ENCODE results near the gene GNA14. TPM values are rescaled to one million over a fixed set of nuclear protein-coding genes. Genes with fewer than 3 reads are reported as not detected.

The GNA14 gene
- total and polyA plus RNA-seq, 2 experiments from 2014 or later = 3.9 to 10.5 TPM

GRCh38 chr9:77661566-77662085, 13.5 kb upstream of the GNA14 start:
- H3K4me3 ChIP-seq = no peak overlapping the region
- H3K27me3 Mint-ChIP-seq (ENCODE audit: insufficient read depth, low read depth, poor library complexity) = peaks cover 15% of the 10 kb centered on the region
- no peak for ATAC-seq
- no peaks in the 10 kb centered on the region for H4K20me1 ChIP-seq (replicated peaks; ENCODE audit: insufficient read depth)
- no peaks in the 10 kb centered on the region for H3F3A ChIP-seq (replicated peaks; ENCODE audit: low read depth)
- H3K36me3 ChIP-seq (ENCODE audit: insufficient read depth) = no peaks in the 10 kb centered on the region
- H3K27me3 ChIP-seq (ENCODE audit: insufficient read depth) = no peaks in the 10 kb centered on the region
- no peaks in the 10 kb centered on the region for H3K36me3 Mint-ChIP-seq (ENCODE audit: low read depth)
- peaks cover 3% of the 10 kb centered on the region; the same call in 2 of the 3 replicates for H3K4me1 Mint-ChIP-seq
- no peaks in the 10 kb centered on the region for H3K79me2 ChIP-seq (replicated peaks; ENCODE audit: insufficient read depth)
- peak overlapping the region; percentile 59; the same call in 1 of the 2 replicates for H2AFZ ChIP-seq
- DNase-seq (ENCODE audit: low spot score) = no peak
- no peak overlapping the region for H3K27ac Mint-ChIP-seq
- no peak for TF ChIP-seq ZNF114 (CRISPR knock-in tag; IDR thresholded peaks at IDR 0.05)
- no peak for TF ChIP-seq NANOG (IDR thresholded peaks at IDR 0.05; ENCODE audit: borderline replicate concordance)
- no peak for TF ChIP-seq CREB1 (CRISPR knock-in tag; IDR thresholded peaks at IDR 0.05; ENCODE audit: low read depth)
- TF ChIP-seq REST (IDR thresholded peaks at IDR 0.05; ENCODE audit: unreplicated experiment) = no peak
- no peak for TF ChIP-seq ZNF331 (CRISPR knock-in tag; IDR thresholded peaks at IDR 0.05; ENCODE audit: low read depth)
- TF ChIP-seq EZH2 (IDR thresholded peaks at IDR 0.05; ENCODE audit: low read depth, unreplicated experiment) = no peak
- no peak for TF ChIP-seq STAT1 (IDR thresholded peaks at IDR 0.05; ENCODE audit: unreplicated experiment)
- TF ChIP-seq CTCF (conservative IDR thresholded peaks at IDR 0.05; ENCODE audit: low read depth in 2 of 2) = no peak
- TF ChIP-seq POLR2AphosphoS5 (IDR thresholded peaks at IDR 0.05; ENCODE audit: low read depth) = no peak
- TF ChIP-seq JUNB (IDR thresholded peaks at IDR 0.05; ENCODE audit: unreplicated experiment) = no peak
- no peaks in the 10 kb centered on the region for H3K9me3 Mint-ChIP-seq
- H3K4me1 ChIP-seq (ENCODE audit: insufficient read depth) = no peaks in the 10 kb centered on the region
- H3K9me2 ChIP-seq (ENCODE audit: insufficient read depth) = no peaks in the 10 kb centered on the region
- H3K4me3 Mint-ChIP-seq = no peak overlapping the region
- no peak overlapping the region for H3K27ac ChIP-seq (ENCODE audit: low read depth)
- no peak overlapping the region for H3K4me2 ChIP-seq

DNA sequence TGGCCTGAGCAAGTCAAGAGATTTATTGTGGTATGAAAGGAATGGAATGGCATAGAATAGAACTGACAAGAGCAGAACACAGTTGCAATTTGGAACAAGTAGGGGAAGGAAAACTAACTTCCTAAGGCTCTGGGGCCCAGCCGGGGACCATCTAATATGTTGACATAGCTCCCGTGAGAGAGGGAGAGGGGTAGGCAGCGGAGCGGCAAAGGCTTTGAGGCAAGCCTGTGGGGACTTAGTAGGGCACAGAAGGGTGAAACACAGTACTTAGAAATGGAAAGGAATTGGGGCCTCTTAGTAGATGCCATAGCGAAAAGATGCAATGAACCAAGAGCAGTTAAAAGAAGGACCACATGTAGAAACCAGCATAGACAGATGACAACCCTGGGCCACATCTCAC, 11.8 kb upstream of the GNA14 start:
- H3K4me2 ChIP-seq = no peak overlapping the region
- H3K27me3 ChIP-seq (ENCODE audit: insufficient read depth) = no peaks in the 10 kb centered on the region
- no peak for ATAC-seq
- no peaks in the 10 kb centered on the region for H4K20me1 ChIP-seq (replicated peaks; ENCODE audit: insufficient read depth)
- H3K27ac Mint-ChIP-seq = no peak overlapping the region
- H3K9me2 ChIP-seq (ENCODE audit: insufficient read depth) = no peaks in the 10 kb centered on the region
- H3K36me3 Mint-ChIP-seq (ENCODE audit: low read depth) = no peaks in the 10 kb centered on the region
- H3K4me3 ChIP-seq = no peak overlapping the region
- no peaks in the 10 kb centered on the region for H3K4me1 ChIP-seq (ENCODE audit: insufficient read depth)
- H3K27ac ChIP-seq (ENCODE audit: low read depth) = no peak overlapping the region
- no peaks in the 10 kb centered on the region for H3K79me2 ChIP-seq (replicated peaks; ENCODE audit: insufficient read depth)
- H2AFZ ChIP-seq = peak overlapping the region; percentile 72; the same call in 1 of the 2 replicates
- no peaks in the 10 kb centered on the region for H3K36me3 ChIP-seq (ENCODE audit: insufficient read depth)
- no peak overlapping the region for H3K4me3 Mint-ChIP-seq
- DNase-seq (ENCODE audit: low spot score) = no peak
- peaks cover 3% of the 10 kb centered on the region; the same call in 2 of the 3 replicates for H3K4me1 Mint-ChIP-seq
- H3F3A ChIP-seq (replicated peaks; ENCODE audit: low read depth) = no peaks in the 10 kb centered on the region
- no peaks in the 10 kb centered on the region for H3K9me3 Mint-ChIP-seq
- H3K27me3 Mint-ChIP-seq (ENCODE audit: insufficient read depth, low read depth, poor library complexity) = peaks cover 7% of the 10 kb centered on the region
- TF ChIP-seq POLR2AphosphoS5 (IDR thresholded peaks at IDR 0.05; ENCODE audit: low read depth) (no peak), NANOG (IDR thresholded peaks at IDR 0.05; ENCODE audit: borderline replicate concordance) (no peak), JUNB (IDR thresholded peaks at IDR 0.05; ENCODE audit: unreplicated experiment) (no peak), REST (IDR thresholded peaks at IDR 0.05; ENCODE audit: unreplicated experiment) (no peak), EZH2phosphoT487 (IDR thresholded peaks at IDR 0.05; ENCODE audit: unreplicated experiment) (no peak), STAT1 (IDR thresholded peaks at IDR 0.05; ENCODE audit: unreplicated experiment) (no peak), CREB1 (CRISPR knock-in tag; IDR thresholded peaks at IDR 0.05; ENCODE audit: low read depth) (no peak), ZNF331 (CRISPR knock-in tag; IDR thresholded peaks at IDR 0.05; ENCODE audit: low read depth) (no peak)
- TF ChIP-seq, protein P1, sequence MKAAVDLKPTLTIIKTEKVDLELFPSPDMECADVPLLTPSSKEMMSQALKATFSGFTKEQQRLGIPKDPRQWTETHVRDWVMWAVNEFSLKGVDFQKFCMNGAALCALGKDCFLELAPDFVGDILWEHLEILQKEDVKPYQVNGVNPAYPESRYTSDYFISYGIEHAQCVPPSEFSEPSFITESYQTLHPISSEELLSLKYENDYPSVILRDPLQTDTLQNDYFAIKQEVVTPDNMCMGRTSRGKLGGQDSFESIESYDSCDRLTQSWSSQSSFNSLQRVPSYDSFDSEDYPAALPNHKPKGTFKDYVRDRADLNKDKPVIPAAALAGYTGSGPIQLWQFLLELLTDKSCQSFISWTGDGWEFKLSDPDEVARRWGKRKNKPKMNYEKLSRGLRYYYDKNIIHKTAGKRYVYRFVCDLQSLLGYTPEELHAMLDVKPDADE (IDR thresholded peaks at IDR 0.05) = no peak

Data from GM23338 (cell line).